IPS-11a (cell line): ENCODE results near the gene GBGT1.
"Not testable (repeated sequence)": the region's sequence is repeated elsewhere in the genome, so short reads cannot be mapped to it uniquely, and the experiment has no call there.

Experiments used
- H3K4me3 ChIP-seq: one replicate; pipeline ENCODE4 v1.5.1; 2013; ENCODE audit warnings: low read depth, low read length, control low read depth

Gene GBGT1

GRCh38 chr9:133199648-133200321 is 36.1 kb upstream of the GBGT1 start:
- no peak overlapping the region for H3K4me3 ChIP-seq

DNA sequence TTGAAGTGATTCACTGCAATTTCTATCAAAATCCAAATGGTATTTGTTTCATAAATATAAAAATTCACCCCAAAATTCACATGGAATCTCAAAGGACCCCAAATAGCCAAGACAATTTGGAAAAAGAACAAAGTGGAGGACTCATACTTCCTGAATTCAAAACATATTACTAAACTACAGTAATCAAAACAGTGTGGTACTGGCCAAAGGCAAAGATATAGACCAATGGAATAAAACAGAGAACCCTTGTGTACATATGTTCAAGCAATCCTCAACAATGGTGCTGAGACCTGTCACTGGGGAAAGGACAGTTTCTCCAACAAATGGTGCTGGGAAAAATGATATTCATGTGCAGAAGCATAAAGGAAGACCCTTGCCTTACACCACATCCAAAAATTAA is 31.3 kb upstream of the GBGT1 start:
- no peak overlapping the region for H3K4me3 ChIP-seq

- no peak overlapping the region for H3K4me3 ChIP-seq
These were observed 30.9 kb upstream of the GBGT1 start for GRCh38 chr9:133194597-133194996.

- H3K4me3 ChIP-seq = no peak overlapping the region
These were observed 28.3 kb upstream of the GBGT1 start for GRCh38 chr9:133191989-133192388.

GRCh38 chr9:133189826-133190225 is 26.1 kb upstream of the GBGT1 start:
- H3K4me3 ChIP-seq = no peak overlapping the region

- H3K4me3 ChIP-seq = no peak overlapping the region
These were observed 25.1 kb upstream of the GBGT1 start for GRCh38 chr9:133188843-133189180.

DNA sequence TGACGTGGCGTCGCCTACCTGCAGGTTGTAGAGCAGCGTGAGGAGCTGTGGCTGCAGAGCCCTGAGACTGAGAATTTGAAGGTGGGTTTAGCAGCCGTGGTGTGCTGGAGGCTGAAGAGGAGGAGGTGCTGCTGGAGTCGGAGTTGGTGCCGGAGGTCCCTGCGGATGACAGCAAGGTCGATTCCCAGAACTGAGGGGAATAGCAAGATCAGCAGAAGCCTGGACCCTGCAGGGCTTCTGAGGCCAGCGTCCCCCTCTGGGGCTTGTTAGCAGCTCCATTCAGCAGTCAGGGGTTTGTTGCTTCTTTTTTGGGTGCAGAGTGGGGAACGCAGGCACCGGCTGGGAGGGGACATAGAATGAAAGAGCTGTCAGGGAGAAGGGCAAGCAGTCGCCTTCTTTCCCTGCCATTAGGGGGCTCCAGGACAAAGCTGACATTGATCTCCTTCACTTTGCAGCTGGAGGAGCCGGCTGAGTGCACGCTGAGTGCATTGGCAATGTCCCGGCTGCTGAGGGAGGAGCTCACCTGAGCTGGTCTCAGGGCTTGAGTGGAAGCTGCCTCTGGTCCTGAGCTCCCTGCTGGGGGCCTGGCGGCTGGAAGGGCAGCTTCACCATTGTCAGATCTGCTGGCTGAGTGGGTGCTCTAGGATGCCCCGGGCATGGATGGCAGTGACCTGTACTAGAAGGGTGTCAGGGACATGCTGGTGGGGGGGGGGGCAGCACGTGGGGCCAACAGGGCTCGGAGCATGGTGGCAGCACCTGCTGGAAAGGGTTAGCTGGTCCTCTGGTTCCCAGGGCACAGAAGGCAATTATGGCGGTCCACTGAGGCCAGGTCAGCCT is 24.5 kb upstream of the GBGT1 start:
- no peak overlapping the region for H3K4me3 ChIP-seq

GRCh38 chr9:133187561-133188005 is 23.9 kb upstream of the GBGT1 start:
- no peak overlapping the region for H3K4me3 ChIP-seq

- H3K4me3 ChIP-seq = no peak overlapping the region
These were observed 23.0 kb upstream of the GBGT1 start for GRCh38 chr9:133186736-133187135.

DNA sequence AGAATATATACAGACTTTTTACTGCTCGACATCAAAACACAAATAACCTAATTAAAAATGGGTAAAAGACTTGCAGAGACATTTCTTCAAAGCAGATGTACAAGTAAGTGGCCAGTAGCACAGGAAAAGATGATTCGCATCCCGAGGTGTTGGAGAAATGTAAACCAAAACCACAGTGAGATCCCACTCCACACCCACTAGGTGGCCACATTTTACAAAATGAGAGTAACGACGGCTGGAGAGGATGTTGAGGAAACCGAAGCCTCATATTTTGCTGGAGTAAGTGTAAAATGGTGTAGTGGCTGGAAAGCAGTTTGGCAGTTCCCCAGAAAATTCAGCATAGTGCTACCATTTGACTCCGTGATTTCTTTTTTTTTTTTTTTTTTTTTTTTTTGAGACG is 21.3 kb upstream of the GBGT1 start:
- H3K4me3 ChIP-seq = no peak overlapping the region

GRCh38 chr9:133182151-133182550 is 18.4 kb upstream of the GBGT1 start:
- H3K4me3 ChIP-seq = no peak overlapping the region

GRCh38 chr9:133181561-133181960 is 17.8 kb upstream of the GBGT1 start:
- no peak overlapping the region for H3K4me3 ChIP-seq

DNA sequence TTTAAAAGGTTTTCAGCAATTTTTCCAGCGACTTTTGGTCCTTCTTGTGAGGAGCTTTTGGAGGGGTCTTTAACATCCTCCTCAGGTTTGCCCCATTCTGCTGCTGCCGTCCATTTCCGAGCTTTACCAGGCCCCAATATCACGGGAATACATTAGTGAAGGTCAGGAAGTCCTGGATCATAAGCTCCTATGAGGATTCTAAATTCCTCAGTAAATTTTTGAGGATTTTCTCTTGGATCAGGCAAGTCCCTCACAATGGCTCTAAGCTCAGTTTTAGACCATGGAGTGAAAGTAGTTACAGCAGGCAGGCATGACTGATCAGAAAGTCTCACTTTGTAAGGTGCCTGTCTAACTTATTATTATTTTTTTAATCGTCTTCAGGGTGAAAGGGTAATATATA is 17.2 kb upstream of the GBGT1 start:
- H3K4me3 ChIP-seq = no peak overlapping the region

DNA sequence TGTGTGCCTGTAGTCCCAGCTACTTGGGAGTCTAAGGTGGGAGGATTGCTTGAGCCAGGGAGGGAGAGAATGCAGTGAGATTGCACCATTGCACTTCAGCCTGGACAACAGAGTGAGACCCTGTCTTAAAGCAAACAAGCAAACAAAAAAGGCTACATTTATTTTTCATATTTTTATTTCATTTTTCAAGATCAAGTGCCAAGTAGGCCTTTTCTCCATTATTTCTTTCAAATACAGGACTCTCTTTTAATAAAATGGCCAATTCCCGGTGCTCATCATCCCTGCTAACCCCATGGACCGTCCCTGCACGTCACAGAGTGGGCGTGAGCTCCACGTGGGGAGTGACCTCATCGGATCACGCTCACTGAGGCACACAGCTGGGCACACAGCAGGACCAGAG is 9.3 kb upstream of the GBGT1 start:
- H3K4me3 ChIP-seq = no peak overlapping the region

DNA sequence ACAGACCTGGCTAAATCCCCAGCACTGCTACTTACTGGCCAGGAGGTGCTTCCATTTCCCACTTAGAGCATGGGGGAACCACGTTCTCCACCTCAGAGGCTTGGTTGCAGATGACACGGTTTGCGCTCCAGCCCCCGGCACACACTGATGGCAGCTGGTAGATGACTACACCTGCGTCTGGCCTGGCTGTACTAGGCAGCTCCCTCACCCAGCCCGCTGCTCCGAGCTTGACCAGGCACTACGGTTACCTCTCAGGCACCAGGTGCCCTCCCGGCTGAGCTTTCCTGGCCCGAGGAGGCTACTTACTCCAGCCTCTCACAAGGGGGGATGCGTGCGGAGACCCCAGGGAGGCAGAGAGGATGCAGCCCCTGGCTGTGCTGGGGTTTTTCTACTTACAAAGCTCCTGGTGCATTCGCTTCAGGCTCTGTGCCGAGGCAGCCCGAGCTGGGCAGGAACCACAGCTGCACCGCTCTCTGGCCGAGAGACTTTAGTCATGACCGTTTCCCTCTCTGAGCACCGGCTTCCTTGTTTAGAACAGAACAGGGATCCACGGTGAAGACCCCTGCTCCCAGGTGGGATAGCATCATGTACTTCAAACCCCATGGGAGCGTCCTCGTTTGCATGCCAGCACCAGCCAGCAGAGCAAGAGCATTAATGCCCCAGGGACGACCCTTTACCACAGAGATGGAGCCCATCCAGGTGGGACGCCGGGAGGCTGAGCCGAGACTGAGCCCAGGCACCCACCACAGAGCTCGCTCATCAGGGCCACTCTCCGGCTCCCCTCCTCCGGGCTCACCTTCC is 7.6 kb upstream of the GBGT1 start:
- no peak overlapping the region for H3K4me3 ChIP-seq

GRCh38 chr9:133170716-133171115 is 7.0 kb upstream of the GBGT1 start:
- H3K4me3 ChIP-seq = no peak overlapping the region

DNA sequence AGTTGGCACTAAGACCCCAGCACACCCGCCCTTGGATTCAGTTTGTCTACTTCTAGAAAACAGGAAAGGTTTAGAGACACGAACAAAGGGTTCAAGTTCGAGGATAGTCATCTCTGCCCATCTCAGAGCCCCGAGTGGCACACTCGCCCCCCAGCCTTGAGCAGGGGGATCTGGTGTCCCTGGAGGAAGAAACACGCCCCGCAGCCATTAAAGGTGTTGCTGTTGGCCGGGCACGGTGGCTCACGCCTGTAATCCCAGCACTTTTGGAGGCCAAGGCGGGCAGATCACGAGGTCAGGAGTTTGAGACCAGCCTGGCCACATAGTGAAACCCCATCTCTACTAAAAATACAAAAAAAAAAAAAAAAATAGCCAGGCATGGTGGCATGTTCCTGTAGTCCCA is 6.0 kb upstream of the GBGT1 start:
- not testable (repeated sequence) for H3K4me3 ChIP-seq

DNA sequence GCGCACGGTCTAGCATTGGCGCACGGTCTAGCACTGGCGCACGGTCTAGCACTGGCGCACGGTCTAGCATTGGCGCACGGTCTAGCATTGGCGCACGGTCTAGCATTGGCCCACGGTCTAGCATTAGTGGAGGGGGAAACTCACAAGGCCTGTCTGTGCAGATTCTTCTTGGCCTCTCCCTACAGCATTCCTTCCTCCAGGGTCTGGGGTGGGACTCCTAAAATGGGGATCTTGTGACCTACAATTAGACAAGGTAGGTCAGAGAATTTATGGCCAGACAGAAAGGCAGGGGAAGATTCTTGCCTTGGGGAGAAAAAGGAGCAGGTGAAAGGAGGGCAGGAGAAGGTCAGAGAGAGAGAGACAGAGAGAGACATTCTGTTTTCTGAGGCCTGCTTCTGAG is 5.4 kb upstream of the GBGT1 start:
- no peak overlapping the region for H3K4me3 ChIP-seq

GRCh38 chr9:133168432-133168831 is 4.7 kb upstream of the GBGT1 start:
- H3K4me3 ChIP-seq = no peak overlapping the region

DNA sequence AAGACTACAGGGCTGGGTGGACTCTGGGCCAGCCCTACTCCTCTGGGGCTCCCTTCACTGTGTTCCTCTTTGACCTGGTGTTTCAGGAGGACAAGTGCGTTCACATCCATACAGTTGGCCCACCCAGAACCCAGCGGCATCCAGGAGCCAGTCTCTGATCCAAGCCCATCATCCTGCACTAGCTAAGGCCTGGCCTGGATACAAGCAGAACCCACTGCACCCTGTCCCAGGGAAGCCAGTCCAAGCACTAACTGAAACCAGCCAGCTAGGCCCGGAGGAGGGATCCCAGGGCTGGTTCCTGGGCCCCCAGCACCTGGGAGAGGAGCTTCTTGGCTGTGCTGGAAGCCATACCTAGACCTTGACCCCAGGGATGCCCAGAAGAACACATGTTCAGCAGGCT is 4.1 kb upstream of the GBGT1 start:
- no peak overlapping the region for H3K4me3 ChIP-seq

GRCh38 chr9:133167096-133167730 is 3.5 kb upstream of the GBGT1 start:
- no peak overlapping the region for H3K4me3 ChIP-seq
